Measurements from ENCODE around the gene REC8. TPM values are rescaled to one million over a fixed set of nuclear protein-coding genes. Genes with fewer than 3 reads are reported as not detected.
A peak's percentile ranks its signal among the peaks of the same experiment; 100 is the strongest.

REC8 gene, protein sequence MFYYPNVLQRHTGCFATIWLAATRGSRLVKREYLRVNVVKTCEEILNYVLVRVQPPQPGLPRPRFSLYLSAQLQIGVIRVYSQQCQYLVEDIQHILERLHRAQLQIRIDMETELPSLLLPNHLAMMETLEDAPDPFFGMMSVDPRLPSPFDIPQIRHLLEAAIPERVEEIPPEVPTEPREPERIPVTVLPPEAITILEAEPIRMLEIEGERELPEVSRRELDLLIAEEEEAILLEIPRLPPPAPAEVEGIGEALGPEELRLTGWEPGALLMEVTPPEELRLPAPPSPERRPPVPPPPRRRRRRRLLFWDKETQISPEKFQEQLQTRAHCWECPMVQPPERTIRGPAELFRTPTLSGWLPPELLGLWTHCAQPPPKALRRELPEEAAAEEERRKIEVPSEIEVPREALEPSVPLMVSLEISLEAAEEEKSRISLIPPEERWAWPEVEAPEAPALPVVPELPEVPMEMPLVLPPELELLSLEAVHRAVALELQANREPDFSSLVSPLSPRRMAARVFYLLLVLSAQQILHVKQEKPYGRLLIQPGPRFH
- 27.8 and 28.9 TPM in 2 replicates for total RNA-seq

DNA sequence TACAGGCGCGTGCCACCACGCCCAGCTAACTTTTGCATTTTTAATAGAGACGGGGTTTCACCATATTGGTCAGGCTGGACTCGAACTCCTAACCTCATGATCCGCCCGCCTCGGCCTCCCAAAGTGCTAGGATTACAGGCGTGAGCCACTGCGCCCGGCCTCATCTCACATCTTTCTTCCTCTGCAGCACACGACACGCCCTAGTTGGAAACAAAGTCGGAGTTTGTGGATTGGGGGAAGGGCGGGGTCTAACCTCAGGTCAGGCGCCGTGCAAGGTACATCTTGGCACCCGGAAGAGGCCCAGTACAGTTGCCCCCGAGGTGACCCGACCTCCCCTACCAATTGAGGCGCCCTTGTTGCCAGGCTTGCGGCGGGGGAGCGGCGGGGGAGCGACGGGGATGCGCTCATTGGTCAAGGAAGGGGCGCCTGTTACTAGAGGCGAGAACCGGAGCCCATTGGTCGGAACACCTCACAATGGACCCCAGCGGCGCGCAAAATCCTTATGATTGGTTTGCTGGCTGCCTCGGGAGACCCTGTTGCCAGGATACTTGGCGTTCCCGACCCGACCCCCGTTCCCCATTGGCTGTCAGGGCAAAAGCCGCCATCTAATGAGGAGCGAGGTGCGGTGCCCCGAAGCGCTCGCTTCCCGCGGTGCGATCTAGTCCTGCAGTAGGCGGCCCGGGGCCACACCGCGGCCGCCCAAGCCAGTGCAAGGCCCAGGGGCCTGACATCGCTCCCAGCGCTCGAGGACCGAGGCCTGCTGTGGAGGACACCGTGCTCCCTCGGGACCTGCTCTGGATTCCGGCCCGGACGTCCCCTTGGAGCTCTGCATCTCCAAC, at the start of gene REC8:
REC8 (plus strand) TSS at position 659 of the 839 bp plus-strand sequence. CDS start 473 bp downstream, outside the sequence.
- Mint-ChIP-seq H3K4me1 (ENCODE audit: low read depth) (peaks cover 24% of the 10 kb centered on the region), H3K4me3 (peak within 1 kb of the TSS; percentile 65), H3K36me3 (ENCODE audit: low read depth) (peaks cover 38% of the 10 kb centered on the region), H3K27me3 (ENCODE audit: insufficient read depth) (no peaks in the 10 kb centered on the region), H3K9me3 (no peaks in the 10 kb centered on the region), H3K27ac (peak within 1 kb of the TSS; percentile 55)
- DNase-seq (ENCODE audit: low spot score): no peak
- intact Hi-C loops (cut with micrococcal nuclease): no loop called here

DNA sequence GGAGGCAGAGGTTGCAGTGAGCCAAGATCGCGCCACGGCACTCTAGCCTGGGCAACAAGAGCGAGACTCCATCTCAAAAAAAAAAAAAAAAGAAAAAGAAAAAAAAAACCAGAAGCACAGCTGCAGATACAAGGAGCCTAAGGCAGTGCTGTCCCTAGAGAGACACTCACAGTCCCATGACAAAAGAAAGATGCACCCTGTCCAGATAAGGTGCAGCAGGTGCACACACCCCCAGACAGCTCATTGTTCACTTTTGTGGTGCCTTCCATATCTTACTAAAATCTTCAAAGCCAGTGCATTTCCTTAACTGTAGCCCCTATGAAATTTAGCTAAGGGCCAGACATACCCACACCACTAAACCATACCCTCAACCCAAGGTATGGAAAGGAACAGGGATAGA, 49.5 kb upstream of the REC8 start:
- Mint-ChIP-seq H3K27ac (no peak overlapping the region), H3K36me3 (ENCODE audit: low read depth) (peaks cover 53% of the 10 kb centered on the region), H3K9me3 (no peaks in the 10 kb centered on the region), H3K4me3 (no peak overlapping the region), H3K27me3 (ENCODE audit: insufficient read depth) (no peaks in the 10 kb centered on the region), H3K4me1 (ENCODE audit: low read depth) (peaks cover 7% of the 10 kb centered on the region)
- intact Hi-C loops (cut with micrococcal nuclease): no loop called here
- no peak for DNase-seq (ENCODE audit: low spot score)

- Mint-ChIP-seq H3K27ac (no peak overlapping the region), H3K27me3 (ENCODE audit: insufficient read depth) (no peaks in the 10 kb centered on the region), H3K36me3 (ENCODE audit: low read depth) (peaks cover 49% of the 10 kb centered on the region), H3K9me3 (no peaks in the 10 kb centered on the region), H3K4me3 (no peak overlapping the region), H3K4me1 (ENCODE audit: low read depth) (peaks cover 2% of the 10 kb centered on the region)
- intact Hi-C loops (cut with micrococcal nuclease): no loop called here
- no peak for DNase-seq (ENCODE audit: low spot score)
Observed at GRCh38 chr14:24122898-24123297, 49.0 kb upstream of the REC8 start.

DNA sequence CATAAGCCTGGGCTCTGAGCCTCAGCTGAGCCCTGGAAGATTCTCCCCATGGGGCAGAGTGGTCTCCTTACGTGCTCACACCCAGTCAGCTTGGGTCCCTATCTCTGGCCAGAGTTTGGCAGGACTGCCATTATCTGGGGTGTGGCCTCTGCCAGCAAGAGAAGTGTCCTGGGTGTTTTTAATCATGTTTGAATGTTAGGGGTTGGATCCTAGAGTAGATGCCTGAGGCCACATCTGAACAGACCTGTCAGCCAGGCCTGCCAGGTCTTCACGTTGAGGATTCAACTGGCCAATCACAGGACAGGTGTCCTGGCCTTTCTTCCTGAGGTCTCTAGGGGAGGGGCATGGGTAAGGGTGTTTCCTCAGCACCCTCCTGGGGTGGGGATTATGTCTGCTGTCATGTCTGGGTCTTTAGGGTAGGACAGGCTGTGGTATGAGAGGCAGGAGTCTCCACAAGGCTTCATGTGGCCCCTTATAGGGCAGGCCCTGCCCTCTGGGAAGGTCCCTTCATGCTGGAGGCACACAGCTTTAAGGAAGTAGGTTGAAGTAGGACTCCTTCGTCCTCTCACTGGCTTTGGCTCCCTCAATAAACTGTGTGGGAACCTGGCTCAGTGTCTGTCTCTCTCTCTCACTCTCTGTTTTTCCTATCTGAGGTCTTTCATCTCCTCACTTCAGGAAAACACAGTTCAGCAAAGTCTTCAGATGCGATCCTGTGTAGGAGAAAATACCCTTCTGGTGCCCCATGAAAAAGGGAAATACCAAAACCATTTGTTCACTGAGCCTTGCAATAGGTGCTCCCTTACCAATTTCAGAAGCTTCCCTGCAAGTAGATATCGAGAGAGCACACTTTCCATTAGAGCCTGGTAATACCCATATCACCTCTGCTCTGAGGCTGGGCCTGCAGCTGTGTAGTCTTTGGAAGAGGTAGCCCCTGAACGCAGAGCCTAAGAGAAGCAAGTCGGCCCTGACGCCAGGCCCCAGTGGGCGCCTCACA, 48.2 kb upstream of the REC8 start:
- H3K27ac Mint-ChIP-seq: no peak overlapping the region
- H3K4me3 Mint-ChIP-seq: no peak overlapping the region
- DNase-seq (ENCODE audit: low spot score): no peak
- H3K36me3 Mint-ChIP-seq (ENCODE audit: low read depth): peaks cover 41% of the 10 kb centered on the region
- H3K4me1 Mint-ChIP-seq (ENCODE audit: low read depth): no peaks in the 10 kb centered on the region
- intact Hi-C loops (cut with micrococcal nuclease): no loop called here
- H3K27me3 Mint-ChIP-seq (ENCODE audit: insufficient read depth): no peaks in the 10 kb centered on the region
- no peaks in the 10 kb centered on the region for H3K9me3 Mint-ChIP-seq

DNA sequence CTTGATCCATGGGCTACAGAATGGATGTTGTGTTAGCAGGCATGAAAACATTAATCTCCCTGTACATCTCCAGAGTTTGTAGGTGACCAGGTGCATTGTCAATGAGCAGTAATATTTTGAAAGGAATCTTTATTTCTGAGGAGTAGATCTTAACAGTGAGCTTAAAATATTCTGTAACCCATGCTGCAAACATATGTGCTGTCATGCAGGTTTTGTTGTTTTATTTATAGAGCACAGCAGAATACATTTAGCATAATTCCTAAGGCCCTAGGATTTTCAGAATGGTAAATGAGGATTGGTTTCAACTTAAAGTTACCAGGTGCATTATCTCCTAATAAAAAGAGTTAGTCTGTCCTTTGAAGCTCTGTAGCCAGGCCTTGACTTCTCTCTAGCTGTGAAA, 44.9 kb upstream of the REC8 start:
- no peaks in the 10 kb centered on the region for H3K27me3 Mint-ChIP-seq (ENCODE audit: insufficient read depth)
- DNase-seq (ENCODE audit: low spot score): no peak
- H3K4me1 Mint-ChIP-seq (ENCODE audit: low read depth): peaks cover 4% of the 10 kb centered on the region
- no peak overlapping the region for H3K4me3 Mint-ChIP-seq
- H3K9me3 Mint-ChIP-seq: no peaks in the 10 kb centered on the region
- intact Hi-C loops (cut with micrococcal nuclease): no loop called here
- H3K27ac Mint-ChIP-seq: no peak overlapping the region
- H3K36me3 Mint-ChIP-seq (ENCODE audit: low read depth): peaks cover 24% of the 10 kb centered on the region

GRCh38 chr14:24127673-24128072, 44.2 kb upstream of the REC8 start:
- Mint-ChIP-seq H3K4me1 (ENCODE audit: low read depth) (peaks cover 11% of the 10 kb centered on the region), H3K27me3 (ENCODE audit: insufficient read depth) (no peaks in the 10 kb centered on the region), H3K27ac (no peak overlapping the region), H3K36me3 (ENCODE audit: low read depth) (peaks cover 22% of the 10 kb centered on the region), H3K4me3 (no peak overlapping the region), H3K9me3 (no peaks in the 10 kb centered on the region)
- no peak for DNase-seq (ENCODE audit: low spot score)
- intact Hi-C loops (cut with micrococcal nuclease): no loop called here

GRCh38 chr14:24129410-24129998, 42.4 kb upstream of the REC8 start:
- no peak for DNase-seq (ENCODE audit: low spot score)
- H3K27me3 Mint-ChIP-seq (ENCODE audit: insufficient read depth): no peaks in the 10 kb centered on the region
- intact Hi-C loops (cut with micrococcal nuclease): no loop called here
- peaks cover 16% of the 10 kb centered on the region for H3K4me1 Mint-ChIP-seq (ENCODE audit: low read depth)
- H3K4me3 Mint-ChIP-seq: no peak overlapping the region
- no peaks in the 10 kb centered on the region for H3K9me3 Mint-ChIP-seq
- H3K36me3 Mint-ChIP-seq (ENCODE audit: low read depth): peaks cover 5% of the 10 kb centered on the region
- no peak overlapping the region for H3K27ac Mint-ChIP-seq

GRCh38 chr14:24130380-24130716, 41.5 kb upstream of the REC8 start, which contains the start of gene FITM1:
Gene FITM1 (plus strand): TSS chr14:24130659. CDS start chr14:24131564, 905 bp downstream.
- intact Hi-C loops (cut with micrococcal nuclease): no loop called here
- Mint-ChIP-seq H3K4me1 (ENCODE audit: low read depth) (peaks cover 20% of the 10 kb centered on the region), H3K27me3 (ENCODE audit: insufficient read depth) (no peaks in the 10 kb centered on the region), H3K9me3 (no peaks in the 10 kb centered on the region), H3K27ac (no peak within 1 kb of the TSS), H3K36me3 (ENCODE audit: low read depth) (peaks cover 3% of the 10 kb centered on the region), H3K4me3 (no peak within 1 kb of the TSS)
- DNase-seq (ENCODE audit: low spot score): no peak

GRCh38 chr14:24130717-24131548, 40.9 kb upstream of the REC8 start:
- no peak overlapping the region for H3K4me3 Mint-ChIP-seq
- H3K36me3 Mint-ChIP-seq (ENCODE audit: low read depth): peaks cover 3% of the 10 kb centered on the region
- no peaks in the 10 kb centered on the region for H3K27me3 Mint-ChIP-seq (ENCODE audit: insufficient read depth)
- H3K4me1 Mint-ChIP-seq (ENCODE audit: low read depth): peaks cover 24% of the 10 kb centered on the region
- DNase-seq (ENCODE audit: low spot score): no peak
- H3K9me3 Mint-ChIP-seq: no peaks in the 10 kb centered on the region
- intact Hi-C loops (cut with micrococcal nuclease): no loop called here
- H3K27ac Mint-ChIP-seq: no peak overlapping the region

GRCh38 chr14:24131549-24131966, 40.3 kb upstream of the REC8 start:
- Mint-ChIP-seq H3K27ac (no peak overlapping the region), H3K9me3 (no peaks in the 10 kb centered on the region), H3K27me3 (ENCODE audit: insufficient read depth) (no peaks in the 10 kb centered on the region), H3K4me1 (ENCODE audit: low read depth) (peaks cover 26% of the 10 kb centered on the region), H3K4me3 (no peak overlapping the region), H3K36me3 (ENCODE audit: low read depth) (peaks cover 3% of the 10 kb centered on the region)
- no peak for DNase-seq (ENCODE audit: low spot score)
- intact Hi-C loops (cut with micrococcal nuclease): no loop called here

- Mint-ChIP-seq H3K36me3 (ENCODE audit: low read depth) (peaks cover 7% of the 10 kb centered on the region), H3K4me3 (peak overlapping the region; percentile 17), H3K27ac (peak overlapping the region; percentile 35), H3K27me3 (ENCODE audit: insufficient read depth) (no peaks in the 10 kb centered on the region), H3K4me1 (ENCODE audit: low read depth) (peaks cover 32% of the 10 kb centered on the region), H3K9me3 (no peaks in the 10 kb centered on the region)
- DNase-seq (ENCODE audit: low spot score): no peak
- intact Hi-C loops (cut with micrococcal nuclease): no loop called here
Observed at GRCh38 chr14:24132061-24132685, 39.7 kb upstream of the REC8 start.

Measured in activated T-helper 1 cell treated with anti-CD3 and anti-CD28 coated beads, Interleukin-12 subunit alpha, Interleukin-12 subunit beta, Interleukin-2, Interleukin-4 antibody, amounts not matched to agents 30 ng/mL and 10 ng/mL and 1 ng/mL, durations not matched to agents 14 hours and 24 hours and 36 hours (primary cell).